ENCODE results near the gene ZNF543.
A peak's percentile ranks its signal among the peaks of the same experiment; 100 is the strongest.

GRCh38 chr19:57362997-57363687 lies 42.9 kb downstream of the ZNF543 start, which contains the start of the genes TRAPPC2B and ZNF547:
- no peak for TF ChIP-seq CTCF (IDR thresholded peaks at IDR 0.05)
- peak; percentile 84 for TF ChIP-seq POLR2AphosphoS5 (IDR thresholded peaks at IDR 0.05; ENCODE audit: low read depth, low read length)
- TF ChIP-seq YY1 (IDR thresholded peaks at IDR 0.05; ENCODE audit: low read depth): peak; percentile 83
- TF ChIP-seq SIN3A (IDR thresholded peaks at IDR 0.05; ENCODE audit: borderline replicate concordance, low read depth, low read length): peak; percentile 83

Measured in SK-N-SH (cell line).